ENCODE measurements around the gene B3GLCT.

DNA sequence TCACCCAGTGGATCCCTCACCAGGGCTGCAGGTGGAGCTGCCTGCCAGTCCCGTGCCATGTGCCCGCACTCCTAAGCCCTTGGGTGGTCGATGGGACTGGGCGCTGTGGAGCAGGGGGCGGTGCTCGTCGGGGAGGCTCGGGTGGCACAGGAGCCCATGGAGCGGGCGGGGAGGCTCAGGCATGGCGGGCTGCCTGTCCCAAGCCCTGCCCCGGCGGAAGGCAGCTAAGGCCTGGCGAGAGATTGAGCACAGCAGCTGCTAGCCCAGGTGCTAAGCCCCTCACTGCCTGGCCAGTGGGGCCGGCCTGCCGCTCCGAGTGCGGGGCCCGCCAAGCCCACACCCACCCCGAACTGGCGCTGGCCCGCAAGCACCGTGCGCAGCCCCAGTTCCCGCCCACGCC lies 16.8 kb upstream of the B3GLCT start:
- TF ChIP-seq, protein P1, sequence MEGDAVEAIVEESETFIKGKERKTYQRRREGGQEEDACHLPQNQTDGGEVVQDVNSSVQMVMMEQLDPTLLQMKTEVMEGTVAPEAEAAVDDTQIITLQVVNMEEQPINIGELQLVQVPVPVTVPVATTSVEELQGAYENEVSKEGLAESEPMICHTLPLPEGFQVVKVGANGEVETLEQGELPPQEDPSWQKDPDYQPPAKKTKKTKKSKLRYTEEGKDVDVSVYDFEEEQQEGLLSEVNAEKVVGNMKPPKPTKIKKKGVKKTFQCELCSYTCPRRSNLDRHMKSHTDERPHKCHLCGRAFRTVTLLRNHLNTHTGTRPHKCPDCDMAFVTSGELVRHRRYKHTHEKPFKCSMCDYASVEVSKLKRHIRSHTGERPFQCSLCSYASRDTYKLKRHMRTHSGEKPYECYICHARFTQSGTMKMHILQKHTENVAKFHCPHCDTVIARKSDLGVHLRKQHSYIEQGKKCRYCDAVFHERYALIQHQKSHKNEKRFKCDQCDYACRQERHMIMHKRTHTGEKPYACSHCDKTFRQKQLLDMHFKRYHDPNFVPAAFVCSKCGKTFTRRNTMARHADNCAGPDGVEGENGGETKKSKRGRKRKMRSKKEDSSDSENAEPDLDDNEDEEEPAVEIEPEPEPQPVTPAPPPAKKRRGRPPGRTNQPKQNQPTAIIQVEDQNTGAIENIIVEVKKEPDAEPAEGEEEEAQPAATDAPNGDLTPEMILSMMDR (IDR thresholded peaks at IDR 0.05 in 2 of 3, conservative IDR thresholded peaks at IDR 0.05 in 1 of 3; ENCODE audit: borderline replicate concordance in 1 of 3, insufficient read depth in 1 of 3, low read depth in 2 of 3, low read length in 2 of 3) = no peak
- TF ChIP-seq, protein P2, sequence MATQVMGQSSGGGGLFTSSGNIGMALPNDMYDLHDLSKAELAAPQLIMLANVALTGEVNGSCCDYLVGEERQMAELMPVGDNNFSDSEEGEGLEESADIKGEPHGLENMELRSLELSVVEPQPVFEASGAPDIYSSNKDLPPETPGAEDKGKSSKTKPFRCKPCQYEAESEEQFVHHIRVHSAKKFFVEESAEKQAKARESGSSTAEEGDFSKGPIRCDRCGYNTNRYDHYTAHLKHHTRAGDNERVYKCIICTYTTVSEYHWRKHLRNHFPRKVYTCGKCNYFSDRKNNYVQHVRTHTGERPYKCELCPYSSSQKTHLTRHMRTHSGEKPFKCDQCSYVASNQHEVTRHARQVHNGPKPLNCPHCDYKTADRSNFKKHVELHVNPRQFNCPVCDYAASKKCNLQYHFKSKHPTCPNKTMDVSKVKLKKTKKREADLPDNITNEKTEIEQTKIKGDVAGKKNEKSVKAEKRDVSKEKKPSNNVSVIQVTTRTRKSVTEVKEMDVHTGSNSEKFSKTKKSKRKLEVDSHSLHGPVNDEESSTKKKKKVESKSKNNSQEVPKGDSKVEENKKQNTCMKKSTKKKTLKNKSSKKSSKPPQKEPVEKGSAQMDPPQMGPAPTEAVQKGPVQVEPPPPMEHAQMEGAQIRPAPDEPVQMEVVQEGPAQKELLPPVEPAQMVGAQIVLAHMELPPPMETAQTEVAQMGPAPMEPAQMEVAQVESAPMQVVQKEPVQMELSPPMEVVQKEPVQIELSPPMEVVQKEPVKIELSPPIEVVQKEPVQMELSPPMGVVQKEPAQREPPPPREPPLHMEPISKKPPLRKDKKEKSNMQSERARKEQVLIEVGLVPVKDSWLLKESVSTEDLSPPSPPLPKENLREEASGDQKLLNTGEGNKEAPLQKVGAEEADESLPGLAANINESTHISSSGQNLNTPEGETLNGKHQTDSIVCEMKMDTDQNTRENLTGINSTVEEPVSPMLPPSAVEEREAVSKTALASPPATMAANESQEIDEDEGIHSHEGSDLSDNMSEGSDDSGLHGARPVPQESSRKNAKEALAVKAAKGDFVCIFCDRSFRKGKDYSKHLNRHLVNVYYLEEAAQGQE (IDR thresholded peaks at IDR 0.05; ENCODE audit: low read depth) = no peak
- no peak for TF ChIP-seq POLR2A (IDR thresholded peaks at IDR 0.05; ENCODE audit: borderline replicate concordance, extremely low read depth, insufficient read depth, insufficient read length)
- TF ChIP-seq, protein P3, sequence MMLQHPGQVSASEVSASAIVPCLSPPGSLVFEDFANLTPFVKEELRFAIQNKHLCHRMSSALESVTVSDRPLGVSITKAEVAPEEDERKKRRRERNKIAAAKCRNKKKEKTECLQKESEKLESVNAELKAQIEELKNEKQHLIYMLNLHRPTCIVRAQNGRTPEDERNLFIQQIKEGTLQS (IDR thresholded peaks at IDR 0.05) = no peak
- no peak for TF ChIP-seq EZH2phosphoT487 (IDR thresholded peaks at IDR 0.05; ENCODE audit: borderline replicate concordance)

Data from HCT116 (cell line).